LNCaP clone FGC (cell line): ENCODE data around the gene MYO16.
A peak's percentile ranks its signal among the peaks of the same experiment; 100 is the strongest.

Experiments used
- DNase-seq: peaks from one replicate; pipeline ENCODE4 v3.0.0-alpha.2; 2011; ENCODE audit warnings: low read depth
- H3K4me3 ChIP-seq: 2 replicates; pipeline ENCODE4 v1.5.1; 2011; ENCODE audit warnings: mild to moderate bottlenecking, low read depth, low read length, control low read depth
- TF ChIP-seq, protein P1 (sequence below): IDR thresholded peaks from 2 replicates; pipeline ENCODE4 v1.5.1; 2012; ENCODE audit warnings: mild to moderate bottlenecking; ENCODE audit not compliant: control insufficient read depth, insufficient read depth; ENCODE audit errors: extremely low read depth

The MYO16 gene

DNA sequence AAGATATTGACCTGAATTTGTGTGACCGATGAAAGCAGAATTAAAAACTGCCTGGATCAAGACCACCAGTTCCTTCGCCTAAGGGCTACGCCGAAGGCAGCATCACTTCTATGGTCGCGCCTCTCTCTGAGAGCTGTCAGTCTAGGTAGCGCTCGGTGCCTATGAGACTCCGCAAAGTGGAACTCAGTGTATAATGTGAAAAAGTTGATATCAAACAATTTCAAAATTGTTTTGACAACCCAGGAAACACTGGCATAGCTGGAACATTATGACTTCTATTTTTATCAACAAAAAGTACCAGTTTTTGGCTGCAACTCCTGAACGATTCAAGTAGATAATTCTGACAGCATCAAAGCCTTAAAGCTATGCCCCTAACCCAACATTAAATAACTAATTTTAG lies 223.6 kb downstream of the MYO16 start:
- no peak overlapping the region for H3K4me3 ChIP-seq
- TF ChIP-seq, protein P1, sequence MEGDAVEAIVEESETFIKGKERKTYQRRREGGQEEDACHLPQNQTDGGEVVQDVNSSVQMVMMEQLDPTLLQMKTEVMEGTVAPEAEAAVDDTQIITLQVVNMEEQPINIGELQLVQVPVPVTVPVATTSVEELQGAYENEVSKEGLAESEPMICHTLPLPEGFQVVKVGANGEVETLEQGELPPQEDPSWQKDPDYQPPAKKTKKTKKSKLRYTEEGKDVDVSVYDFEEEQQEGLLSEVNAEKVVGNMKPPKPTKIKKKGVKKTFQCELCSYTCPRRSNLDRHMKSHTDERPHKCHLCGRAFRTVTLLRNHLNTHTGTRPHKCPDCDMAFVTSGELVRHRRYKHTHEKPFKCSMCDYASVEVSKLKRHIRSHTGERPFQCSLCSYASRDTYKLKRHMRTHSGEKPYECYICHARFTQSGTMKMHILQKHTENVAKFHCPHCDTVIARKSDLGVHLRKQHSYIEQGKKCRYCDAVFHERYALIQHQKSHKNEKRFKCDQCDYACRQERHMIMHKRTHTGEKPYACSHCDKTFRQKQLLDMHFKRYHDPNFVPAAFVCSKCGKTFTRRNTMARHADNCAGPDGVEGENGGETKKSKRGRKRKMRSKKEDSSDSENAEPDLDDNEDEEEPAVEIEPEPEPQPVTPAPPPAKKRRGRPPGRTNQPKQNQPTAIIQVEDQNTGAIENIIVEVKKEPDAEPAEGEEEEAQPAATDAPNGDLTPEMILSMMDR: no peak
- DNase-seq: no peak

DNA sequence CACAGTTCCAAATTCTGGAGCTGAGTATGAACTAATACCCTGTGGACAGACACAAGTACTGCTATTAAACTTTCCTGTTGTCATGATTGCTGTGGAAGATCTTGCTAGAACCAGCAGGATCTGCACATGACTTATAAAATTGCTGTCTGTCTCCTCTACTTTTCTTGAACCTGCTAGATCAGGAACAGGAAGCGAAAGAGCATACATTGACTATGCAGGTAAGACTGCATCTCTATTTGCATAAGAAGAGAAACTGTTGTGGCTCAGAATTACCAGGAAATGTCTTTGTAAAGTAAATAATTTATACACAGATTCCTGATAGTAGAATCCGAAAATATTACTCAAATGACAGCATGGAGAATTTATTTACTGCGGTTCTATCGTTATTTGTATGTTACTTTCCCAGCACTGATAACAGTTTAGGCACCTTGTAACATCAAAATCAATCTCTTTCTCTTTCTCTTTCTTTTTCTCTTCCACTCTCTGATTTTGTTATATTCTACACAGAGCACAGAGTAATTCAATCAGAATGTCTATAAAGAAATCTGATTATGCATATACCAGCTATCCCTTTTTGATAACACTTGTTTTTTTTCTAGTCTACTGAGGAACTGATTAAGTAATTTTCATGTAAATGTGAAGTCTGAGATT lies 226.5 kb downstream of the MYO16 start:
- peak; percentile 17 for DNase-seq
- TF ChIP-seq, protein P1: no peak
- H3K4me3 ChIP-seq: no peak overlapping the region

DNA sequence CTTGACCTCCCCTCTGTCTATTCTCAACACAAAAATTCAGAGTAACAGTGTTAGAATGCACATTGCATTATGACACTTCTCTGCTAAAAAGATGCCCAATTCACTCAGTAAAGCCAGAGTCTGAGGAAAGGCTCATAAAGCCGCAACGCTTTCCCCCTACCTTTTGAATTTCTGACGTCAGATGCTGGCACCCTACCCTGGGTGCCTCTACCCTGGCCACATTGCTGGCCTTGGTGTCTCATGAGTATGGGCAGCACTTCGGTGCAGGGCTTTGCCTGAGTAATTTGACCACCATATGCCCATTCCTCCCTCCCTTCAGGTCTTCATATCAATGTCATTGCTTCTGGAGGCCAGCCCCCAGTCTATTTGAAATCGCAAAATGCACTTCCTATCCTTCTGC lies 229.3 kb downstream of the MYO16 start:
- H3K4me3 ChIP-seq: no peak overlapping the region
- DNase-seq: no peak
- TF ChIP-seq, protein P1: no peak

DNA sequence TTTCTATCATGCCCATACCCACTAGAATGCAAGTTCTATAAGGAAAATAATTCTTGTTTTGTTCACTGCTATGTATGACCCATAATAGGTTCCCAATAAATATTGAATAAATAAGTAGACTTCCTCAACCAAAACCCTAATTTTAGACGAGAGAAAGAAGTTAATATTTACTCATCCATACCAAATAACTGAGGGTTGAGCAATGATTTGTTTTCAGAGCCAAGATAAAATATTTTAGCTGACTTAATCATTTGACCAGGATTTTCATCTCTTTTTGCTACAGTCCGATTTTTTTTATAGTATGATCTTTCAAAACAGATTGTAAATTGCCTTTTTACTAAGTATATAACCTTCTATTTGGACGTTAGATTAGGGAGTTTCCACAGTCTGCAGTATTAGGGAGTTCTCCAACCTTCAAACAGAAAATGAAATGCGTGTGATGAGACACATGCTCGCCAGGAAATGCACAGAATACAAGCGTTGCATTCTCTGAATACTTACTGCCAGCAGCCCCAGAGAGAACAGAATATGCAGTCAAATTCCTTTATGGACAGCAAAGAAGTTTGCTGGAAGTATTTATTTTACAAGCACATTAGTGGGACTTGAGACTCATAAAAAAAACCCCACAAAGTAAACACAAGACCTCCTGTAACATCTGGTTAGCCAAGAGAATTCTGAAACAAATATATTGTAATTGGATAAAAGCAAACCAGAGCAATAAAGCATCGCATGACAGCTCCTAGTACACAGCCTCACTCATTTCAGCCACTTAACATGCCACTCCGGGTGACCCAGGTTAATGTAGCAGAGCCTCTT lies 230.0 kb downstream of the MYO16 start:
- no peak overlapping the region for H3K4me3 ChIP-seq
- no peak for DNase-seq
- TF ChIP-seq, protein P1: no peak

DNA sequence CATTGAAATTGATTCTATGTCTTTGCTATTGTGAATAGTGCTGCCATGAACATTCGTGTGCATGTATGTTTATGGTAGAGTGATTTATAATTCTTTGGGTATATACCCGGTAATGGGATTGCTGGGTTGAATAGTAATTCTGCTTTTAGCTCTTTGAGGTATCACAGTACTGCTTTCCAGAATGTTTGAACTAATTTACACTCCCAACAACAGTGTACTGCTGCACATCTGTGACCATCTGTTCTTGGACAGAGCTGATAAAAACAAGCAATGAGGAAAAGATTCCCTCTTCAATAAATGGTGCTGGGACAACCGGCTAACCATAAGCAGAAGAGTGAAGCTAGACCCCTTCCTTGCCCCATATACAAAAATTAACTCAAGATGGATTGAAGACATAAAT lies 231.0 kb downstream of the MYO16 start:
- no peak overlapping the region for H3K4me3 ChIP-seq
- no peak for DNase-seq
- TF ChIP-seq, protein P1: no peak

DNA sequence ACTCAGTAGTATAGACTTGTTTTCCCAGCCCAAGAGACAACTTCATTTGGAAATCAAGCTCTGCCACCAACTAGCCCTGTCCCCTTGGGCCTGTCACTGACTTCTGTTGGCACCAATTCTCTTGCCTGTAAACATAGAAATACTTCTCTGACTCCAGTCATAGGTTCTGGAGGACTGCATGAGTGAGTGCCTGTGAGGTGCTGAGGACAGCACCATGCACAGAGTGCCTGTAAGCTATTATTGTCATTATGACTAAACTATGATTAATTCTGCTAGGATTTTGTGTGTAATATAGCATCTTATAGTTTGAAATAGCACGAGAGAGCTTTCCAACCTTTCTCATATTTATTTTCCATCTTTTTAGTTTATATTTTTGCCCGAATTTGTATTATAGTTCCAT lies 247.9 kb downstream of the MYO16 start:
- TF ChIP-seq, protein P1: no peak
- DNase-seq: no peak
- H3K4me3 ChIP-seq: no peak overlapping the region
